GM10248 (cell line): ENCODE measurements around the gene KRTAP10-7.
A peak's percentile ranks its signal among the peaks of the same experiment; 100 is the strongest.

ENCODE experiments used
- CTCF ChIA-PET: fragments of 300-600 bp; sonication (Branson Sonifier 250); formaldehyde crosslinking; extraction: SDS; loops from one replicate; lab custom pipeline; 2021; ENCODE audit warnings: antibody characterized with exemption; lab: Yijun Ruan, JAX
- POLR2A ChIA-PET: fragments of 350-650 bp; sonication (Branson Sonifier 250); formaldehyde crosslinking; extraction: SDS; loops from one replicate; lab custom pipeline; 2020; ENCODE audit warnings: antibody characterized with exemption; lab: Yijun Ruan, JAX
- DNase-seq: peaks from one replicate; pipeline ENCODE4 v3.0.0; 2012; ENCODE audit errors: extremely low spot score
- TF ChIP-seq, protein P1 (sequence below): IDR thresholded peaks from 2 replicates; pipeline ENCODE4 v1.5.1; 2012; ENCODE audit warnings: mild to moderate bottlenecking, low read depth; ENCODE audit errors: extremely low read depth, missing control alignments, control extremely low read depth

Gene KRTAP10-7

DNA sequence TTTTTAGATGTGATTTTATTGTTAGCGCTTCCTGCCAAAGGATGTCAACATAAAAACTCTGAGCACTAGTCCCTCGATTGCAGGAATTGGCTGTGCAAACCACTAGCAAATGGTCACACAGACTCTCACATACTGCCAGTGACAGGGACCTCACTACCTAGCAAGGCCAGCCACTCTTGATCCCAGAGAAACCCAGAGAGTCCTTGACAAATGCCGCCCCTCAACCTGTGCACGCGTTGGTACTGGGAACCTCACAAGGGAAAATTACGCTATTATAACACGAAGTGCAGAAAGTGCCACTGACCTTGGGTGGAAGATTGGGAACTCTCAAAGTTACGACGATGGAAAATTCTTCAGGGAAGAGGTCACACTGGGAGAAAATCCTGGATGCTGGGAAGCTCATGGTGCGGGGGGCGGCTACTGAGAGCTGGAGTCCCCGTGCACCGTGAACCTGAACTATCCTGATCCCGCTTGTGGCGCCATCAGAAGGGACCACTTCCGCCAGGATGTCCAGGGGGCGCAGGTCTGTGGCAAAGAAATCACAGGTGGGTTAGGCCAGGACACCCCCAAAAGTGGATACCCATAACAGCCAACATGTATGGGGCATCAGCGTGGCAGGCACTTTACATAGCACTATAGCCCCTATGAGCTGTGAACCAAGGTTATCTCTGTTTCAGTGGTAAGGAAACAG is 32.8 kb upstream of the KRTAP10-7 start:
- ChIA-PET POLR2A (no interaction called here), CTCF (interaction anchor here (0.9 kb wide), 1 partner anchor 23 kb away, joined by 3 read pairs; no protein-coding TSS in a partner anchor)
- DNase-seq: peak; percentile 5
- TF ChIP-seq, protein P1, sequence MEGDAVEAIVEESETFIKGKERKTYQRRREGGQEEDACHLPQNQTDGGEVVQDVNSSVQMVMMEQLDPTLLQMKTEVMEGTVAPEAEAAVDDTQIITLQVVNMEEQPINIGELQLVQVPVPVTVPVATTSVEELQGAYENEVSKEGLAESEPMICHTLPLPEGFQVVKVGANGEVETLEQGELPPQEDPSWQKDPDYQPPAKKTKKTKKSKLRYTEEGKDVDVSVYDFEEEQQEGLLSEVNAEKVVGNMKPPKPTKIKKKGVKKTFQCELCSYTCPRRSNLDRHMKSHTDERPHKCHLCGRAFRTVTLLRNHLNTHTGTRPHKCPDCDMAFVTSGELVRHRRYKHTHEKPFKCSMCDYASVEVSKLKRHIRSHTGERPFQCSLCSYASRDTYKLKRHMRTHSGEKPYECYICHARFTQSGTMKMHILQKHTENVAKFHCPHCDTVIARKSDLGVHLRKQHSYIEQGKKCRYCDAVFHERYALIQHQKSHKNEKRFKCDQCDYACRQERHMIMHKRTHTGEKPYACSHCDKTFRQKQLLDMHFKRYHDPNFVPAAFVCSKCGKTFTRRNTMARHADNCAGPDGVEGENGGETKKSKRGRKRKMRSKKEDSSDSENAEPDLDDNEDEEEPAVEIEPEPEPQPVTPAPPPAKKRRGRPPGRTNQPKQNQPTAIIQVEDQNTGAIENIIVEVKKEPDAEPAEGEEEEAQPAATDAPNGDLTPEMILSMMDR: no peak

DNA sequence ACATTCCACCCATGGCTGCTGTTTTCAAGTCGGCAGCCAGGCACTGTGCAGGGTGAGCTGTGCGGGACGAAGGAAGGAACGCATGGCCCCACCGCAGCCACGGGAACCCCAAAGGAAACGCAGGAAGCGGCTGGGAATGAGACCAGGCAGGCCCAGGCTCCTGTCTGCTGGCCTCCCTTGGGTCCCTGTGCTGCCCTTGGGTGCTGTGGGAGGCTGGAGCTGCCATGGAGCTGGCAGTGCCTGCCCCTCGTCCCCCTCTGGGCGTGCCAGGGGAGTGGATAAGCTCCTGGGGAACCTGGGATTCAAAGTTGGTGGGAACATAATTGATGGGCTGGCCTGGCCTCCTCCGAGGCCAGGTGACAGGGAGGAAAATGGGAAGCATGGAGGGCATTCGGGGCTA is 32.1 kb upstream of the KRTAP10-7 start:
- TF ChIP-seq, protein P1: no peak
- POLR2A ChIA-PET: no interaction called here
- CTCF ChIA-PET: interaction anchor here (0.9 kb wide), 1 partner anchor 23 kb away, joined by 3 read pairs; no protein-coding TSS in a partner anchor
- peak; percentile 9 for DNase-seq

DNA sequence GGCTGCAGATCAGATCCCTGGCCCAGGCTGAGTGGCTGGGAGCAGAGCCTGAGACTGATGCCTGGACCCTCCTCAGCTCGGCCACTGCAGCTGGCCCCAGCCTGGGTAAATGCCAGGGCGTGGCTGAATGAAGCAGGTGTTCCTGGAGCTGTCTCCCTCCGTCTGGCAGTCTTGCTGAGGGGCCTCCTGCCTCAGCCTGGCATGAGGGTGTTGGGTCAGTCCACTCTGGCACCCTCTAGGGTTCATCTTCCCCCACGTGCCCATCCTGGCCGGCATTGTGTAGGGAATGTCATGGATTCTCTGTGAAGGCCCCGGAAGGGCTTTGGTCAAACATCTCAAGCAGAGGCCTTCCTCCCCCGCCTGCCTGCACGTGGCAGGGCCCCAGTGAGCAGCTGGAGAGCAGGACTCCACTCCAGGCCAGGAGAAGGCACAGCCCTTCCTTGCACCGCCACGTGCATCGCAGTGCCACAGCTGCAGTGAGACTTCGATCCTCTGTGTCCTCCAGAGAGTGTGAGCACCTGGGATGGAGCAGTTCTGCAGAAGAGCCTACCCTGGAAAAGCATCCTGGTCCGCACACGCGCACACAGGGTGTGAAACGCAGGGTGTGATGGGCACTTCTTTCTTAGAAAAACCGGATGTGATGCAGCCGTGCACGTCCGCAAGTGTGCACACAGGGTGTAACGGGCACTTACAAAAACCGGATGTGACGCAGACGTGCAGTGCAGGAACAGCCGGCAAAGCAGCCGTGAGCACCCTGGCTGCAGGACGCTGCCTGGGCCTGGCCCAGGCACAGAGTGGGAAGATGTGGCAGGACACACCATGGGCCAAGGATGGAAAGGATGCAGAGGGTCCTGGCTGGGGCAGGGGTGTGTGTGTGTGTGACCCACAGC is 31.5 kb upstream of the KRTAP10-7 start:
- ChIA-PET CTCF (interaction anchor here (0.9 kb wide), 1 partner anchor 24 kb away, joined by 3 read pairs; no protein-coding TSS in a partner anchor), POLR2A (no interaction called here)

DNA sequence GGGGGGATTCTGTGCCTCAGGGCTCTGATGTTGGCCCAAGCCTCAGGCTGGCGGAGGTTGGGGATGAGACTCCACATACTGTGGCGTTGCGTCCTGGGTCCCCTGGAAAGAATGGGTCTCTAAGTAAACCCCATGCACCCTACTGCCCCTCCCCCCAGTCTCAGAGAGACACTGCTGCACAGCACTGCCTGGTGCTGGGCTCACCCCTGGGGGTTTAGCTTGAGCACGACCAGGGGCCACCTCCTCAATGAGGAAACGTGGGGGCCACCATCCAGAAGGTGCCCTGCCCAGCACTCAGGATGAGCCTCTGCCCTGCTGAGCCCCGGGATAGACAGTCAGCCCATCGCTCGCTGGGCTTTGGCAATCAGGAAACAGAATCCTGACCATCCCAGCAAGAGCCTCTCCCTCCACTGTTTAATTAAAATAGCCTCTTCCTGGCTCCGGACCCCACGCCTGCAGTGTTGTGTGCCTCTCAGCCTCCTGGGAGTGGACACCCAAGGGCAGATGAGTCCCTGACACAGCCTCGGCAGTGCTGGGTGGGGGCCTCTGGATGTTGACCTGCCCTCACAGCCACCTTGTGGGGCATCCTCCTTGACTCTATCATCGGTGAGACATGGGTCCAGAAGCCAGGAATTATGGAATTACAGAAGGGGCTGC is 30.4 kb upstream of the KRTAP10-7 start:
- TF ChIP-seq, protein P1: no peak
- POLR2A ChIA-PET: no interaction called here
- peak; percentile 10 for DNase-seq
- CTCF ChIA-PET: no interaction called here

More for the DNA sequence above, 31.5 kb upstream of the KRTAP10-7 start:
- TF ChIP-seq, protein P1: no peak
- peak; percentile 8 for DNase-seq

DNA sequence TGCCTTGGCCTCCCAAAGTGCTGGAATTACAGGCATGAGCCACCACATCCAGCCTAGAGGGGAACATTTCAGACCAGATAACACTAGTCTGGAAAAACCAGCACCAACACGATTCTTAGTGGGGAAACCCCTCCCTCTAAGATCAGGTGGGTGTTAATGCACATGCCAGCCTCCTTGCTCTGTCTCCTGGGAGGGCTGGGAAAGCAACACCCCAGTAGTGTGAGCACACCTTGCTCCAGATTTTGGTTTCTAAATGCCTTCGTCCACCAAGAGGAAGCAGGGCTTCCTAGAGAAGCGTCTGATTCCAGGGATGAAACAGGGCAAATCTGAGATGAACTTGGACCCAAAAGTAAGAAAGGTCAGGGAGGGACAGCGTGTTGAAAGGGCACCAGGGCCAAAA is 29.1 kb upstream of the KRTAP10-7 start:
- TF ChIP-seq, protein P1: no peak
- ChIA-PET CTCF (no interaction called here), POLR2A (no interaction called here)

More for the DNA sequence above, 29.1 kb upstream of the KRTAP10-7 start:
- DNase-seq: peak; percentile 8
